ENCODE data around the gene PTPRK. TPM values are rescaled to one million over a fixed set of nuclear protein-coding genes. Genes with fewer than 3 reads are reported as not detected.

The PTPRK gene
- total and polyA plus RNA-seq, 2 of the 8 experiments (the other 6 are each of a cell fraction or from before 2014, with no cell fraction given), result 11.4 to 47.3 TPM

DNA sequence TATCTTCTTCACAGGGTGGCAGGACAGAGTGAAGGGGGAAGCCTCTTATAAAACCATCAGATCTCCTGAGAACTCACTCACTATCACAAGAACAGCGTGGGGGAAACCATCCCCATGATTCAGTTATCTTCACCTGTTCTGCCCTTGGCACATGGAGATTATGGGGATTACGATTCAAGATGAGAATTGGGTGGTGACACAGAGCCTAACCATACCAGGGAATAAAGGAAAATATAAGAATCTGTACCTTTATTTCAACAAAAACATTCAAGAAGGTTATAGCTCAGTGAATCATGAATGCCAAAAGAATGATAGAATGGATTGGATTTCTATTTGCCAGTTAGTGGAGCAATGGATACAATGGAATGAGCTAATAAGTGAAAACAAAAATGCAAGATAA, 214.4 kb downstream of the PTPRK start:
- Histone ChIP-seq H3K79me2 (ENCODE audit: control insufficient read depth in 1 of 2, insufficient read depth in 2 of 2, low read length in 2 of 2) (peaks cover 0 to 32% of the 10 kb centered on the region in 2 experiments; a peak in 3 of 4 replicates), H4K20me1 (replicated peaks in 1 of 2; ENCODE audit: control insufficient read depth in 1 of 2, insufficient read depth in 2 of 2, low read length in 2 of 2) (no peaks in the 10 kb centered on the region), H3K18ac (ENCODE audit: extremely low read depth, low read length) (no peak overlapping the region), H3K9me3 (ENCODE audit: insufficient read depth in 2 of 2, low read depth in 1 of 2, low read length in 1 of 2) (no peaks in the 10 kb centered on the region; a peak in 1 of 4 replicates), H3K36me3 (ENCODE audit: control insufficient read depth in 2 of 4, insufficient read depth in 4 of 4, low read length in 3 of 4) (no peaks in the 10 kb centered on the region; a peak in 1 of 8 replicates), H4K8ac (ENCODE audit: extremely low read depth, insufficient read depth, low read length) (no peak overlapping the region), H3K4ac (replicated peaks; ENCODE audit: insufficient read length, low read depth, low read length) (no peak overlapping the region), H4K91ac (replicated peaks; ENCODE audit: insufficient read length, low read length) (no peak overlapping the region), H2BK5ac (ENCODE audit: low read depth, low read length) (no peak overlapping the region), H2AFZ (ENCODE audit: low read length) (no peak overlapping the region), H2BK15ac (ENCODE audit: low read length) (no peak overlapping the region), H3K56ac (replicated peaks; ENCODE audit: insufficient read length, low read depth, low read length) (no peak overlapping the region), H3K23me2 (ENCODE audit: low read depth, low read length) (0 out of 2 replicates have a peak, but pooled peaks cover 2% of the 10 kb centered on the region), H2BK120ac (replicated peaks; ENCODE audit: low read depth, low read length) (no peak overlapping the region), H3K4me1 (replicated peaks in 1 of 4; ENCODE audit: control insufficient read depth in 3 of 4, insufficient read depth in 4 of 4, low read length in 3 of 4) (peaks cover 0 to 6% (median 0%) of the 10 kb centered on the region in 4 experiments; a peak in 1 of 7 replicates), H3K4me2 (ENCODE audit: insufficient read depth in 1 of 2, low read depth in 2 of 2, low read length in 2 of 2) (no peak overlapping the region), H3K4me3 (ENCODE audit: extremely low read depth in 1 of 4, insufficient read depth in 2 of 4, low read depth in 3 of 4, low read length in 4 of 4) (no peak overlapping the region), H3K27me3 (replicated peaks in 1 of 4; ENCODE audit: control insufficient read depth in 3 of 4, extremely low read depth in 1 of 4, insufficient read depth in 3 of 4, low read length in 3 of 4) (no peaks in the 10 kb centered on the region; a peak in 1 of 7 replicates), H3K27ac (ENCODE audit: low read depth, low read length) (no peak overlapping the region), H2AK5ac (ENCODE audit: low read depth, low read length) (no peak overlapping the region), H4K5ac (ENCODE audit: insufficient read length, low read depth, low read length) (no peak overlapping the region), H3K23ac (ENCODE audit: insufficient read length) (no peak overlapping the region), H3K79me1 (ENCODE audit: low read depth, low read length) (peaks cover 2% of the 10 kb centered on the region; the same call in 1 of the 2 replicates), H2BK12ac (ENCODE audit: low read depth, low read length) (no peak overlapping the region), H2BK20ac (ENCODE audit: low read length) (no peak overlapping the region), H3K9ac (replicated peaks in 1 of 4; ENCODE audit: extremely low read depth in 1 of 4, low read depth in 3 of 4, low read length in 3 of 4) (no peak overlapping the region), H3K14ac (ENCODE audit: insufficient read length) (no peak overlapping the region)
- no peak for TF ChIP-seq TEAD4 (IDR thresholded peaks at IDR 0.05; ENCODE audit: low read depth, low read length)
- TF ChIP-seq, protein P1, sequence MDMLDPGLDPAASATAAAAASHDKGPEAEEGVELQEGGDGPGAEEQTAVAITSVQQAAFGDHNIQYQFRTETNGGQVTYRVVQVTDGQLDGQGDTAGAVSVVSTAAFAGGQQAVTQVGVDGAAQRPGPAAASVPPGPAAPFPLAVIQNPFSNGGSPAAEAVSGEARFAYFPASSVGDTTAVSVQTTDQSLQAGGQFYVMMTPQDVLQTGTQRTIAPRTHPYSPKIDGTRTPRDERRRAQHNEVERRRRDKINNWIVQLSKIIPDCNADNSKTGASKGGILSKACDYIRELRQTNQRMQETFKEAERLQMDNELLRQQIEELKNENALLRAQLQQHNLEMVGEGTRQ (IDR thresholded peaks at IDR 0.05; ENCODE audit: low read length), result no peak
- TF ChIP-seq, protein P2, sequence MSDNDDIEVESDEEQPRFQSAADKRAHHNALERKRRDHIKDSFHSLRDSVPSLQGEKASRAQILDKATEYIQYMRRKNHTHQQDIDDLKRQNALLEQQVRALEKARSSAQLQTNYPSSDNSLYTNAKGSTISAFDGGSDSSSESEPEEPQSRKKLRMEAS (IDR thresholded peaks at IDR 0.05), result no peak
- TF ChIP-seq JUND (IDR thresholded peaks at IDR 0.05; ENCODE audit: low read length), result no peak
- no peak for TF ChIP-seq GABPA (IDR thresholded peaks at IDR 0.05; ENCODE audit: borderline replicate concordance, insufficient read depth, low read length)
- no peak for TF ChIP-seq SUZ12 (IDR thresholded peaks at IDR 0.05; ENCODE audit: low read length)
- no peak for TF ChIP-seq RBBP5 (IDR thresholded peaks at IDR 0.05; ENCODE audit: borderline replicate concordance, low read depth, low read length)
- no peak for TF ChIP-seq RXRA (IDR thresholded peaks at IDR 0.05; ENCODE audit: insufficient read depth, low read depth, low read length)
- no peak for TF ChIP-seq TAF1 (IDR thresholded peaks at IDR 0.05; ENCODE audit: low read depth, low read length)
- no peak for FAIRE-seq
- DNase-seq (ENCODE audit: low read depth in 1 of 2, low spot score in 2 of 2), result no peak
- CTCF ChIA-PET (ENCODE audit: partially characterized antibody), result interaction anchor here (0.7 to 2.0 kb wide), 3 partner anchors 10 to 451 kb away, joined by 3 to 7 read pairs (median 3); no protein-coding TSS in a partner anchor
- POLR2A ChIA-PET (ENCODE audit: partially characterized antibody), result no interaction called here
- 91% methylated on average over 2 of the region's 2 CpGs; no CpG with 5 or more reads in 1 of the 2 experiments for WGBS, 2 experiments (ENCODE audit: extremely low coverage in 1 of 2, insufficient coverage in 1 of 2, insufficient read length in 1 of 2, insufficient replicate concordance in 2 of 2, low coverage in 1 of 2, low lambda C conversion rate in 2 of 2, missing lambda C conversion rate in 1 of 2)
